ENCODE measurements around the gene PTPN14. TPM values are rescaled to one million over a fixed set of nuclear protein-coding genes. Genes with fewer than 3 reads are reported as not detected.

PTPN14 gene
- total and polyA plus RNA-seq, 2 experiments from 2014 or later: 18.7 to 70.2 TPM

DNA sequence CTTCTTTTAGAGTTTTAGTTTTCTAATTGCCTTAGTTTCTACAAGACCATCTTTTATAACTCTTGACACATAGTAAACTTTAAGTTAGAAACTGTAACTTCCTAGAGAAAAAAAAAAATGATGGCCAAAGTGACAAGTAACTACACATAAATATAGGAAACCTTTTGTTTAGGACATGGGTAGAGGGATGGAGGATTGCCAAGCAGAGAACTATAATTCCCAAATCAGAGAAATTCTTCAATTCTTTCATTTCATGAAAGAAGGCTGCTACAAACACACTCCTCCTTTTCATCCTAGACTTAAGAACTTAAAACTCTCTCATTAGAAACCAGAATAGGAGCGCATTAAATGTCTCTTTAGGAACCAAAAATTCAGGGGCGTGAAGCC, 125.0 kb downstream of the PTPN14 start:
- H3K9me2 ChIP-seq (ENCODE audit: insufficient read depth): no peaks in the 10 kb centered on the region
- no peak overlapping the region for H3K27ac ChIP-seq (ENCODE audit: low read depth)
- no peaks in the 10 kb centered on the region for H3K27me3 ChIP-seq (ENCODE audit: insufficient read depth)
- Mint-ChIP-seq H3K27ac (no peak overlapping the region), H3K27me3 (ENCODE audit: insufficient read depth, low read depth, poor library complexity) (no peaks in the 10 kb centered on the region), H3K4me3 (no peak overlapping the region), H3K36me3 (ENCODE audit: low read depth) (no peaks in the 10 kb centered on the region), H3K4me1 (peaks cover 52% of the 10 kb centered on the region), H3K9me3 (no peaks in the 10 kb centered on the region)
- H3K36me3 ChIP-seq (ENCODE audit: insufficient read depth): no peaks in the 10 kb centered on the region
- no peaks in the 10 kb centered on the region for H3F3A ChIP-seq (replicated peaks; ENCODE audit: low read depth)
- no peak overlapping the region for H2AFZ ChIP-seq
- no peak overlapping the region for H3K4me2 ChIP-seq
- H4K20me1 ChIP-seq (replicated peaks; ENCODE audit: insufficient read depth): no peaks in the 10 kb centered on the region
- no peak for ATAC-seq
- H3K79me2 ChIP-seq (replicated peaks; ENCODE audit: insufficient read depth): peaks cover 46% of the 10 kb centered on the region
- H3K4me3 ChIP-seq: no peak overlapping the region
- peaks cover 30% of the 10 kb centered on the region for H3K4me1 ChIP-seq (ENCODE audit: insufficient read depth)
- DNase-seq (ENCODE audit: low spot score): no peak
- TF ChIP-seq, protein P1, sequence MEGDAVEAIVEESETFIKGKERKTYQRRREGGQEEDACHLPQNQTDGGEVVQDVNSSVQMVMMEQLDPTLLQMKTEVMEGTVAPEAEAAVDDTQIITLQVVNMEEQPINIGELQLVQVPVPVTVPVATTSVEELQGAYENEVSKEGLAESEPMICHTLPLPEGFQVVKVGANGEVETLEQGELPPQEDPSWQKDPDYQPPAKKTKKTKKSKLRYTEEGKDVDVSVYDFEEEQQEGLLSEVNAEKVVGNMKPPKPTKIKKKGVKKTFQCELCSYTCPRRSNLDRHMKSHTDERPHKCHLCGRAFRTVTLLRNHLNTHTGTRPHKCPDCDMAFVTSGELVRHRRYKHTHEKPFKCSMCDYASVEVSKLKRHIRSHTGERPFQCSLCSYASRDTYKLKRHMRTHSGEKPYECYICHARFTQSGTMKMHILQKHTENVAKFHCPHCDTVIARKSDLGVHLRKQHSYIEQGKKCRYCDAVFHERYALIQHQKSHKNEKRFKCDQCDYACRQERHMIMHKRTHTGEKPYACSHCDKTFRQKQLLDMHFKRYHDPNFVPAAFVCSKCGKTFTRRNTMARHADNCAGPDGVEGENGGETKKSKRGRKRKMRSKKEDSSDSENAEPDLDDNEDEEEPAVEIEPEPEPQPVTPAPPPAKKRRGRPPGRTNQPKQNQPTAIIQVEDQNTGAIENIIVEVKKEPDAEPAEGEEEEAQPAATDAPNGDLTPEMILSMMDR (conservative IDR thresholded peaks at IDR 0.05; ENCODE audit: low read depth in 2 of 2): no peak
- TF ChIP-seq, protein P2, sequence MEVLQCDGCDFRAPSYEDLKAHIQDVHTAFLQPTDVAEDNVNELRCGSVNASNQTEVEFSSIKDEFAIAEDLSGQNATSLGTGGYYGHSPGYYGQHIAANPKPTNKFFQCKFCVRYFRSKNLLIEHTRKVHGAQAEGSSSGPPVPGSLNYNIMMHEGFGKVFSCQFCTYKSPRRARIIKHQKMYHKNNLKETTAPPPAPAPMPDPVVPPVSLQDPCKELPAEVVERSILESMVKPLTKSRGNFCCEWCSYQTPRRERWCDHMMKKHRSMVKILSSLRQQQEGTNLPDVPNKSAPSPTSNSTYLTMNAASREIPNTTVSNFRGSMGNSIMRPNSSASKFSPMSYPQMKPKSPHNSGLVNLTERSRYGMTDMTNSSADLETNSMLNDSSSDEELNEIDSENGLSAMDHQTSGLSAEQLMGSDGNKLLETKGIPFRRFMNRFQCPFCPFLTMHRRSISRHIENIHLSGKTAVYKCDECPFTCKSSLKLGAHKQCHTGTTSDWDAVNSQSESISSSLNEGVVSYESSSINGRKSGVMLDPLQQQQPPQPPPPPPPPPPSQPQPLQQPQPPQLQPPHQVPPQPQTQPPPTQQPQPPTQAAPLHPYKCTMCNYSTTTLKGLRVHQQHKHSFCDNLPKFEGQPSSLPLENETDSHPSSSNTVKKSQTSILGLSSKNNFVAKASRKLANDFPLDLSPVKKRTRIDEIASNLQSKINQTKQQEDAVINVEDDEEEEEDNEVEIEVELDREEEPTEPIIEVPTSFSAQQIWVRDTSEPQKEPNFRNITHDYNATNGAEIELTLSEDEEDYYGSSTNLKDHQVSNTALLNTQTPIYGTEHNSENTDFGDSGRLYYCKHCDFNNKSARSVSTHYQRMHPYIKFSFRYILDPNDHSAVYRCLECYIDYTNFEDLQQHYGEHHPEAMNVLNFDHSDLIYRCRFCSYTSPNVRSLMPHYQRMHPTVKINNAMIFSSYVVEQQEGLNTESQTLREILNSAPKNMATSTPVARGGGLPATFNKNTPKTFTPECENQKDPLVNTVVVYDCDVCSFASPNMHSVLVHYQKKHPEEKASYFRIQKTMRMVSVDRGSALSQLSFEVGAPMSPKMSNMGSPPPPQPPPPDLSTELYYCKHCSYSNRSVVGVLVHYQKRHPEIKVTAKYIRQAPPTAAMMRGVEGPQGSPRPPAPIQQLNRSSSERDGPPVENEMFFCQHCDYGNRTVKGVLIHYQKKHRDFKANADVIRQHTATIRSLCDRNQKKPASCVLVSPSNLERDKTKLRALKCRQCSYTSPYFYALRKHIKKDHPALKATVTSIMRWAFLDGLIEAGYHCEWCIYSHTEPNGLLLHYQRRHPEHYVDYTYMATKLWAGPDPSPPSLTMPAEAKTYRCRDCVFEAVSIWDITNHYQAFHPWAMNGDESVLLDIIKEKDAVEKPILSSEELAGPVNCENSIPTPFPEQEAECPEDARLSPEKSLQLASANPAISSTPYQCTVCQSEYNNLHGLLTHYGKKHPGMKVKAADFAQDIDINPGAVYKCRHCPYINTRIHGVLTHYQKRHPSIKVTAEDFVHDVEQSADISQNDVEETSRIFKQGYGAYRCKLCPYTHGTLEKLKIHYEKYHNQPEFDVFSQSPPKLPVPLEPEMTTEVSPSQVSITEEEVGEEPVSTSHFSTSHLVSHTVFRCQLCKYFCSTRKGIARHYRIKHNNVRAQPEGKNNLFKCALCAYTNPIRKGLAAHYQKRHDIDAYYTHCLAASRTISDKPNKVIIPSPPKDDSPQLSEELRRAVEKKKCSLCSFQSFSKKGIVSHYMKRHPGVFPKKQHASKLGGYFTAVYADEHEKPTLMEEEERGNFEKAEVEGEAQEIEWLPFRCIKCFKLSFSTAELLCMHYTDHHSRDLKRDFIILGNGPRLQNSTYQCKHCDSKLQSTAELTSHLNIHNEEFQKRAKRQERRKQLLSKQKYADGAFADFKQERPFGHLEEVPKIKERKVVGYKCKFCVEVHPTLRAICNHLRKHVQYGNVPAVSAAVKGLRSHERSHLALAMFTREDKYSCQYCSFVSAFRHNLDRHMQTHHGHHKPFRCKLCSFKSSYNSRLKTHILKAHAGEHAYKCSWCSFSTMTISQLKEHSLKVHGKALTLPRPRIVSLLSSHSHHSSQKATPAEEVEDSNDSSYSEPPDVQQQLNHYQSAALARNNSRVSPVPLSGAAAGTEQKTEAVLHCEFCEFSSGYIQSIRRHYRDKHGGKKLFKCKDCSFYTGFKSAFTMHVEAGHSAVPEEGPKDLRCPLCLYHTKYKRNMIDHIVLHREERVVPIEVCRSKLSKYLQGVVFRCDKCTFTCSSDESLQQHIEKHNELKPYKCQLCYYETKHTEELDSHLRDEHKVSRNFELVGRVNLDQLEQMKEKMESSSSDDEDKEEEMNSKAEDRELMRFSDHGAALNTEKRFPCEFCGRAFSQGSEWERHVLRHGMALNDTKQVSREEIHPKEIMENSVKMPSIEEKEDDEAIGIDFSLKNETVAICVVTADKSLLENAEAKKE (CRISPR knock-in tag; IDR thresholded peaks at IDR 0.05): no peak
- TF ChIP-seq NANOG (IDR thresholded peaks at IDR 0.05; ENCODE audit: borderline replicate concordance) (no peak), EZH2phosphoT487 (IDR thresholded peaks at IDR 0.05; ENCODE audit: unreplicated experiment) (no peak), STAT1 (IDR thresholded peaks at IDR 0.05; ENCODE audit: unreplicated experiment) (no peak), JUNB (IDR thresholded peaks at IDR 0.05; ENCODE audit: unreplicated experiment) (no peak), POLR2AphosphoS5 (IDR thresholded peaks at IDR 0.05; ENCODE audit: low read depth) (no peak), ZNF331 (CRISPR knock-in tag; IDR thresholded peaks at IDR 0.05; ENCODE audit: low read depth) (no peak), ZNF114 (CRISPR knock-in tag; IDR thresholded peaks at IDR 0.05) (no peak), EZH2 (IDR thresholded peaks at IDR 0.05; ENCODE audit: low read depth, unreplicated experiment) (no peak)
- TF ChIP-seq, protein P3, sequence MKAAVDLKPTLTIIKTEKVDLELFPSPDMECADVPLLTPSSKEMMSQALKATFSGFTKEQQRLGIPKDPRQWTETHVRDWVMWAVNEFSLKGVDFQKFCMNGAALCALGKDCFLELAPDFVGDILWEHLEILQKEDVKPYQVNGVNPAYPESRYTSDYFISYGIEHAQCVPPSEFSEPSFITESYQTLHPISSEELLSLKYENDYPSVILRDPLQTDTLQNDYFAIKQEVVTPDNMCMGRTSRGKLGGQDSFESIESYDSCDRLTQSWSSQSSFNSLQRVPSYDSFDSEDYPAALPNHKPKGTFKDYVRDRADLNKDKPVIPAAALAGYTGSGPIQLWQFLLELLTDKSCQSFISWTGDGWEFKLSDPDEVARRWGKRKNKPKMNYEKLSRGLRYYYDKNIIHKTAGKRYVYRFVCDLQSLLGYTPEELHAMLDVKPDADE (IDR thresholded peaks at IDR 0.05): no peak
- TF ChIP-seq, protein P4, sequence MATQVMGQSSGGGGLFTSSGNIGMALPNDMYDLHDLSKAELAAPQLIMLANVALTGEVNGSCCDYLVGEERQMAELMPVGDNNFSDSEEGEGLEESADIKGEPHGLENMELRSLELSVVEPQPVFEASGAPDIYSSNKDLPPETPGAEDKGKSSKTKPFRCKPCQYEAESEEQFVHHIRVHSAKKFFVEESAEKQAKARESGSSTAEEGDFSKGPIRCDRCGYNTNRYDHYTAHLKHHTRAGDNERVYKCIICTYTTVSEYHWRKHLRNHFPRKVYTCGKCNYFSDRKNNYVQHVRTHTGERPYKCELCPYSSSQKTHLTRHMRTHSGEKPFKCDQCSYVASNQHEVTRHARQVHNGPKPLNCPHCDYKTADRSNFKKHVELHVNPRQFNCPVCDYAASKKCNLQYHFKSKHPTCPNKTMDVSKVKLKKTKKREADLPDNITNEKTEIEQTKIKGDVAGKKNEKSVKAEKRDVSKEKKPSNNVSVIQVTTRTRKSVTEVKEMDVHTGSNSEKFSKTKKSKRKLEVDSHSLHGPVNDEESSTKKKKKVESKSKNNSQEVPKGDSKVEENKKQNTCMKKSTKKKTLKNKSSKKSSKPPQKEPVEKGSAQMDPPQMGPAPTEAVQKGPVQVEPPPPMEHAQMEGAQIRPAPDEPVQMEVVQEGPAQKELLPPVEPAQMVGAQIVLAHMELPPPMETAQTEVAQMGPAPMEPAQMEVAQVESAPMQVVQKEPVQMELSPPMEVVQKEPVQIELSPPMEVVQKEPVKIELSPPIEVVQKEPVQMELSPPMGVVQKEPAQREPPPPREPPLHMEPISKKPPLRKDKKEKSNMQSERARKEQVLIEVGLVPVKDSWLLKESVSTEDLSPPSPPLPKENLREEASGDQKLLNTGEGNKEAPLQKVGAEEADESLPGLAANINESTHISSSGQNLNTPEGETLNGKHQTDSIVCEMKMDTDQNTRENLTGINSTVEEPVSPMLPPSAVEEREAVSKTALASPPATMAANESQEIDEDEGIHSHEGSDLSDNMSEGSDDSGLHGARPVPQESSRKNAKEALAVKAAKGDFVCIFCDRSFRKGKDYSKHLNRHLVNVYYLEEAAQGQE (IDR thresholded peaks at IDR 0.05; ENCODE audit: unreplicated experiment): no peak

Data from GM23338 (cell line).